Esophagus muscularis mucosa (tissue), 4 donors: ENCODE results near the gene COA3. TPM values are rescaled to one million over a fixed set of nuclear protein-coding genes. Genes with fewer than 3 reads are reported as not detected.

Source experiments
- DNase-seq: peaks from one replicate; pipeline ENCODE4 v3.0.0-alpha.2; 2017; ENCODE audit errors: extremely low spot score
- H3K27ac ChIP-seq, 4 donors: fragments of 200-600 bp; sonication (generic); replicated peaks in 1 of 4; 1 replicate in 3 of 4; 2 replicates in 1 of 4; pipeline ENCODE4 v1.5.1; 2016 to 2019; ENCODE audit warnings: mild to moderate bottlenecking in 1 of 4
- H3K27me3 ChIP-seq, 4 donors: fragments of 200-600 bp; sonication (generic); one replicate each; pipeline versions ENCODE4 v1.5.1 to v1.6.0; 2016 to 2019
- H3K36me3 ChIP-seq, 4 donors: fragments of 200-600 bp; sonication (generic); one replicate each; pipeline ENCODE4 v1.5.1; 2016 to 2019
- H3K4me1 ChIP-seq, 4 donors: fragments of 200-600 bp; sonication (generic); one replicate each; pipeline ENCODE4 v1.5.1; 2016 to 2019
- H3K4me3 ChIP-seq, 4 donors: fragments of 200-600 bp; sonication (generic); 1 replicate in 2 of 4; 2 replicates in 2 of 4; pipeline ENCODE4 v1.5.1; 2016 to 2019; ENCODE audit warnings: mild to moderate bottlenecking in 4 of 4, moderate library complexity in 1 of 4
- H3K9me3 ChIP-seq, 4 donors: fragments of 200-600 bp; sonication (generic); 1 replicate in 3 of 4; 2 replicates in 1 of 4; pipeline ENCODE4 v1.5.1; 2016 to 2019
- EP300 ChIP-seq: sonication (generic); formaldehyde crosslinking; IDR thresholded peaks from one replicate; pipeline ENCODE4 v1.6.1; 2017; ENCODE audit warnings: antibody characterized with exemption
- POLR2A ChIP-seq: fragments of 450-650 bp; IDR thresholded peaks from one replicate; pipeline ENCODE4 v1.6.1; 2017; ENCODE audit warnings: antibody characterized with exemption, moderate library complexity, mild to moderate bottlenecking, low read depth
- POLR2AphosphoS5 ChIP-seq, 2 donors: sonication (generic); formaldehyde crosslinking; IDR thresholded peaks; one replicate each; pipeline ENCODE4 v1.6.1; 2017; ENCODE audit warnings: antibody characterized with exemption in 2 of 2
- WGBS: methylation state at CpG from one replicate; pipeline ENCODE4 v1.1.5; 2018; 5-methylcytosine and 5-hydroxymethylcytosine counted together
- intact Hi-C: fragments of 100-400 bp; cut with DNase I; formaldehyde crosslinking; loops from one replicate; pipeline ENCODE4 v1.15.1; 2023
- total RNA-seq, 4 donors: library from RNA; depleted of rRNA; stranded (reverse); fragments of >200 nt; gene quantifications; one replicate each; pipeline versions ENCODE4 v1.1.0 to v1.2.1, GENCODE V29; 2016
- TF ChIP-seq, protein P1 (sequence below), 3 experiments: fragments of 200-600 bp in 2 of 3; fragments of 450-650 bp in 1 of 3; sonication (generic) in 2 of 3; IDR thresholded peaks; one replicate each; pipeline ENCODE4 v1.5.1; 2017 to 2019; ENCODE audit warnings: antibody characterized with exemption in 3 of 3, mild to moderate bottlenecking in 2 of 3, moderate library complexity in 1 of 3

COA3 gene
- total RNA-seq, 4 donors from 2014 or later = 65.9 to 74.6 (median 68.3) TPM

DNA sequence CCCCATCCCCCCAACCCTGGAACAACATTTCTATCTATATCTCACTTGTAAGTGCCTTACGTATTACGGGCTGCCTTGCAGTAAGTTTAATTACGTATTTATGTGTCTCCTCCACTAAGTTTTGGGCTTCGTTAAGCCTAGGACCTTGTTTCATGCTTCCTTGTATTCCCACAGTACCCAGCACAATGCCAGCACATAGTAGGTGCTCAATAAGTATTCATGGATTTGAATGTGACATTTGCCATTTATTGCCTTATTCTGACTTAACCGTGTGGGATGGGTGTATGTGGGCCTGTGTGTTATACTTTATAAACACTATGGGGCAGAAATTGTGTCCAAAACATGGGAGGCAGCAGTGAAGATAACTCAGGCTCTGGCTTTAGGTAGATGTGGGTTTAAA, 6.0 kb downstream of the COA3 start:
- Histone ChIP-seq H3K4me1 (peaks cover 10 to 17% (median 15%) of the 10 kb centered on the region in 4 donors), H3K36me3 (peaks cover 0 to 23% (median 14%) of the 10 kb centered on the region in 4 donors), H3K27ac (no peak overlapping the region), H3K4me3 (no peak overlapping the region), H3K27me3 (peaks cover 0 to 3% (median 0%) of the 10 kb centered on the region in 4 donors), H3K9me3 (no peaks in the 10 kb centered on the region)
- WGBS = 76% methylated on average over 5 of the region's 5 CpGs
- TF ChIP-seq, protein P1, sequence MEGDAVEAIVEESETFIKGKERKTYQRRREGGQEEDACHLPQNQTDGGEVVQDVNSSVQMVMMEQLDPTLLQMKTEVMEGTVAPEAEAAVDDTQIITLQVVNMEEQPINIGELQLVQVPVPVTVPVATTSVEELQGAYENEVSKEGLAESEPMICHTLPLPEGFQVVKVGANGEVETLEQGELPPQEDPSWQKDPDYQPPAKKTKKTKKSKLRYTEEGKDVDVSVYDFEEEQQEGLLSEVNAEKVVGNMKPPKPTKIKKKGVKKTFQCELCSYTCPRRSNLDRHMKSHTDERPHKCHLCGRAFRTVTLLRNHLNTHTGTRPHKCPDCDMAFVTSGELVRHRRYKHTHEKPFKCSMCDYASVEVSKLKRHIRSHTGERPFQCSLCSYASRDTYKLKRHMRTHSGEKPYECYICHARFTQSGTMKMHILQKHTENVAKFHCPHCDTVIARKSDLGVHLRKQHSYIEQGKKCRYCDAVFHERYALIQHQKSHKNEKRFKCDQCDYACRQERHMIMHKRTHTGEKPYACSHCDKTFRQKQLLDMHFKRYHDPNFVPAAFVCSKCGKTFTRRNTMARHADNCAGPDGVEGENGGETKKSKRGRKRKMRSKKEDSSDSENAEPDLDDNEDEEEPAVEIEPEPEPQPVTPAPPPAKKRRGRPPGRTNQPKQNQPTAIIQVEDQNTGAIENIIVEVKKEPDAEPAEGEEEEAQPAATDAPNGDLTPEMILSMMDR (IDR thresholded peaks at IDR 0.05) = no peak
- TF ChIP-seq EP300 (no peak), POLR2A (no peak), POLR2AphosphoS5 (IDR thresholded peaks at IDR 0.05) (no peak)
- intact Hi-C loops = no loop called here
- DNase-seq = no peak

DNA sequence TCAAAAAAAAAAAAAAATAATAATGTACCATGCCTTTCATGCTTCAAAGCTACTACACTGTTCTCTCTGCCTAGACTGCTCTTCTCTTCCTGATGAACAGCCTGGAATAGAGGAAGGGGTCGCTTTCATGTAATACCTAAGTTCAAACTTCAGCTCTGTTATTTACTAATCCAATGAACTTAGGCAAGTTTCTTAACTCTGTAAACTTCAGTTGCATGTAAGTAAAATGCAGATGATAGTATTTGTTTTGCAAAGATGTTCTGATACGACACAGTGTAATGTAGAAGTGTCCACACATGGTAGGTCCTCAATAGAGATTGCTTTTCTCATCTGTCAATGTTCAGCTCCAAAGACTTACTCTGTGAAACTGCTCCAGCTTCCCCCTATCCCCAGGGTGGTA, 6.6 kb downstream of the COA3 start:
- H3K27me3 ChIP-seq = peaks cover 0 to 8% (median 0%) of the 10 kb centered on the region in 4 donors
- intact Hi-C loops = no loop called here
- H3K4me3 ChIP-seq = no peak overlapping the region
- H3K9me3 ChIP-seq = no peaks in the 10 kb centered on the region
- no peak overlapping the region for H3K27ac ChIP-seq
- TF ChIP-seq EP300 (no peak), POLR2A (no peak), POLR2AphosphoS5 (IDR thresholded peaks at IDR 0.05) (no peak)
- TF ChIP-seq, protein P1 (IDR thresholded peaks at IDR 0.05) = no peak
- WGBS = 81% methylated on average over 2 of the region's 2 CpGs
- peaks cover 0 to 20% (median 13%) of the 10 kb centered on the region in 4 donors for H3K36me3 ChIP-seq
- H3K4me1 ChIP-seq = peaks cover 4 to 11% (median 9%) of the 10 kb centered on the region in 4 donors
- DNase-seq = no peak

DNA sequence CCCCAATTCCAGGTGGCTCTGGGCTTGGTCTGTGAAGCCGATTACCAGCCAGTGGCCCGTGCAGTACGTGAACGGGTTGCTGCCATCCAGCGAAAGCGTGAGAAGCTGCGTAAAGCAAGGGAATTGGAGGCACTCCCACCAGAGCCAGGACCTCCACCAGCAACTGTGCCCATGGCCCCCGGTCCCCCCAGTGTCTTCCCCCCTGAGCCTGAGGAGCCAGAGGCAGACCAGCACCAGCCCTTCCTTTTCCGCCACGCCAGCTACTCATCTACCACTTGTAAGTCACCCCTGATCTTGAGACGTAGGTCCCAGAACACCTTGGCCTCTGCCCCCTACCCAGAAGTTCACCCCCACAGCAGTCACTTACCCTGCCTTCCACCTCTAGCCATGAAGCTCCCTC, 11.2 kb downstream of the COA3 start:
- intact Hi-C loops = no loop called here
- WGBS = 94% methylated on average over 10 of the region's 11 CpGs
- H3K27ac ChIP-seq = no peak overlapping the region

DNA sequence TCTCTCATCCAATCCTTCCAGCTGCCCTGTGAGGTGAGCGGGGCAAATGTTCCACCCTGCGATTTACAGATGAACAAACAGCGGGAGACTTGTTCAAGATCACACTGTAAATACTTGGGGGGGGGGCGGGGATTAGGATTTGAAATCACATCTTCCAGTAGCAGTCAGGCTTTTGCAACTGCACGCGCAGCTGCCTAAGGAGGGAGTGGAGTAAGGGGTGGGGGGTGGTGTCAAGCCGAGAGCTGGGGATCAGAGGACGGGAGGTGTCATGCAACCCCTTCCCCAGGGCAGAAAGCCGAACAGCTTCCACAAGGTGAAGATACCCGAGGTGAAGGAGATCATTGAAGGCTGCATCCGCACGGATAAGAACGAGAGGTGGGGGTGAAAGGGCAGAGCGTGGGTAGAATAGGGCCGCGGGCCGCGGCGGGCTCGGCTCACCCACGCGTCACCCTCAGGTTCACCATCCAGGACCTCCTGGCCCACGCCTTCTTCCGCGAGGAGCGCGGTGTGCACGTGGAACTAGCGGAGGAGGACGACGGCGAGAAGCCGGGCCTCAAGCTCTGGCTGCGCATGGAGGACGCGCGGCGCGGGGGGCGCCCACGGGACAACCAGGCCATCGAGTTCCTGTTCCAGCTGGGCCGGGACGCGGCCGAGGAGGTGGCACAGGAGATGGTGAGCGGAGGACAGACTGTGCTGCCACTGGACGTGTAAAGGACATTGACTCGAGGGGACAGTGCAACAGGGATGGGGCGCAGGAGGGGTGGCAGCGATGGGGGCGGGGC, 13.5 kb downstream of the COA3 start:
- H3K9me3 ChIP-seq = no peaks in the 10 kb centered on the region
- intact Hi-C loops = loop anchor here (5.0 kb wide), 1 partner anchor 37 kb away; the partner anchor contains the start of gene BECN1
- DNase-seq = no peak
- H3K27me3 ChIP-seq = peaks cover 0 to 77% (median 16%) of the 10 kb centered on the region in 4 donors
- no peak overlapping the region for H3K4me3 ChIP-seq
- peaks cover 20 to 52% (median 46%) of the 10 kb centered on the region in 4 donors for H3K4me1 ChIP-seq
- H3K36me3 ChIP-seq = no peaks in the 10 kb centered on the region
- no peak overlapping the region for H3K27ac ChIP-seq
- TF ChIP-seq, protein P1 (IDR thresholded peaks at IDR 0.05) = no peak
- TF ChIP-seq EP300 (no peak), POLR2AphosphoS5 (IDR thresholded peaks at IDR 0.05) (no peak), POLR2A (no peak)
- 59% methylated on average over 27 of the region's 52 CpGs for WGBS

More for the DNA sequence above, 11.2 kb downstream of the COA3 start:
- Histone ChIP-seq H3K4me1 (peaks cover 12 to 32% (median 25%) of the 10 kb centered on the region in 4 donors), H3K36me3 (no peaks in the 10 kb centered on the region), H3K9me3 (no peaks in the 10 kb centered on the region), H3K27me3 (peaks cover 0 to 55% (median 8%) of the 10 kb centered on the region in 4 donors), H3K4me3 (no peak overlapping the region)
- TF ChIP-seq EP300 (no peak), POLR2AphosphoS5 (IDR thresholded peaks at IDR 0.05) (no peak), POLR2A (no peak)
- TF ChIP-seq, protein P1 (IDR thresholded peaks at IDR 0.05) = no peak
- no peak for DNase-seq
